GM10847 (cell line): Measurements from ENCODE around the gene CELF1.

Experiments used
- POLR2A ChIP-seq: IDR thresholded peaks from 2 replicates; pipeline ENCODE4 v1.6.1; 2011; ENCODE audit not compliant: insufficient read length; ENCODE audit errors: extremely low read depth

Gene CELF1

DNA sequence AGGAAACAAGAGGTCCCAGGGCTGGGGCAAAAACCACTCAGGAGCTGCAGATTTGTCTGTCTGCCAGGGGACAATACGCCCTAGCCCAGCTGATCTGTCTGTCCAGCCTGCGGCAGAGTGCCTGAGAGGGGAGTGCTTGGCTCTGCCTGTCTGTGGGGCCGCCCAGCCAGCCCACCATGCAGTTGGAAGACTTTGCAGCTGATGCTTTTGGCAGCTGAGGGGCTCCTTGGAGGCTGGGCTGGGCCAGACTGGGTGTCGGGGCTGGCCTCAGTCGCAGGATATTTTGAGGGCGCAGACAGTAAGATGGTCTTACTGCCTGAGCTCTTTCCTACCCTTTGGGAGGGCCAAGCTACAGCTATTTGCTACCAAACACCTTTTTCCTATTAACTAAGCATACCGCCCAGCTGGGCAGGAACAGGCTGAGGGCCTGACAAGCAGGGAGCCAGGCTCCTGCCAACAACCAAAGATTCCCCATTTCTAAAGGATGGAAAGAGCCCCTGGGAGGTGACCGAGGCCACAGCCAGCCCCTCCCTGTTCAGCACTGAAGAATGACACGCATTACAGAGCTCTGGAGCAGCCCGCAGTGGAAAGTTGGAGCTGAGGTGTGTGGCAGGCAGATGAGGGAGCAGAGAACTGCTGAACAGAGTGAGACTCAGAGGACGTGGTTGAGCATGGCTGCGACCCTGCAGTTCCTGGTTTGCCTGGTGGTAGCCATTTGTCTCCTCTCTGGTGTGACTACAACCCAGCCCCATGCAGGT, 33.3 kb upstream of the CELF1 start, which contains the start of gene FAM180B:
FAM180B (plus strand) TSS at position 581 of the 758 bp plus-strand sequence; CDS start at position 672, 91 bp downstream.
- no peak for TF ChIP-seq POLR2A

DNA sequence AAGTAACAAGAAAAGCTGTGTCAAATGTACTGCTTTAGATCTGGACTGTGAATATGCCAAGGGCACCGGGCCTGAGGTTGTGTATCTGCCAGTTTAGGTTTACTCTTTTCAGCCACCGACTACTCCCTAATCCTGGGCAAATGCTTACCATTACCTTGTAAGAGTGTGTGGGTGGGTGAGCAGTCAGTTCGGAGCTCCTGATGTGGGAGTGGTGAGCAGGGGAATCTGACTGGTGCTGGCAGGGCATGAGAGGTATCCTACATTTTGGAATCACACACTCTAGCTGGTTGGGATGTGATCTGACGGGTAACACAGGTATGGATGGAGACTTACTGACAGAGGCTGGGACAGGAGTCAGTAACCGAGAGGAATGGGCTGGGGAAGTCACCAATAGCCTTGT, 30.9 kb upstream of the CELF1 start:
- TF ChIP-seq POLR2A, result no peak

DNA sequence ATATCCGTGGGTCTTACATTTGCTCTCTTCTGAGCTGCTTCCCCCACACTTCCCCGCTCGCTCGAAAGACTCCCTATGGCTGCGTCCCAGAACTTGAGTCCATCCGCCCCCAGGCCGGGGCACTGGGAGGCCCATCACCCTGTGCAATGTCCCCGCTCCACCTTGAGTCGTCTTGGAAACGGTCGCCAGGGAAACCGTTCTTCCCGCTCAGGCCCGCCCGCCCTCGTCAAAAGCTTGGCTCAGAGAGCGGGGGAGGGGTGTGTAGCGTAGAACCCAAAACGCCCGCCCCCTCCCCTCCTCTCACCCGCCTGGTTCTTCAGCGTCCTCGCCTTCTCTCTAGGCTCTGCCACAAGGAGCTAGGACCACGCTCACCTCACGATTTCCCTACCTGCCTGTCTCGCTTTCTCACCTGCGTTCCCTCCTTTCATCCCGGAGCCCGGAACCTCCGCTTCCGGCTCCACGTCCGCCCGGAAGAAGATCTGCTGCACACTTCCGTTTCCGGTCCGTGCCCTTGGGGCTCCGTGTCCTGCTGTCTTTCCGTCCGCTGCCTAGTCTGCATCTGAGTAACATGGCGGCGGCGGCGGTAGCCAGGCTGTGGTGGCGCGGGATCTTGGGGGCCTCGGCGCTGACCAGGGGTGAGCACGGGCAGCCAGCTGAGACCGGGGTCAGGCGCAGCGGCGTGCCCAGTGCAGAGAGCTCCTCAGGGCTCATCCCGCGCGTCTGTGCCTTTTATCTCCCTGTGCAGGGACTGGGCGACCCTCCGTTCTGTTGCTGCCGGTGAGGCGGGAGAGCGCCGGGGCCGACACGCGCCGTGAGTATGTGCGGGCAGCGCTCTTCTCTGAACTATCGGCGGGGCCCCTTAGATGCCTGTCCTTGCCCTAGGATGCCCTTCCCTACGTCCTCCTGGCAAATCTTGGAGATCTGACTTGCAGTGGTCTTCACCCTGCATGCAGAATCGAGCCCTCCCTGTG, 25.9 kb upstream of the CELF1 start, which contains the start of the genes KBTBD4 and NDUFS3:
KBTBD4 (minus strand) TSS at position 447 of the 971 bp plus-strand sequence; CDS start at position 428, 19 bp downstream.
NDUFS3 (plus strand) TSS at position 551 of the 971 bp plus-strand sequence; CDS start at position 569, 18 bp downstream.
- peak; percentile 92 for TF ChIP-seq POLR2A

DNA sequence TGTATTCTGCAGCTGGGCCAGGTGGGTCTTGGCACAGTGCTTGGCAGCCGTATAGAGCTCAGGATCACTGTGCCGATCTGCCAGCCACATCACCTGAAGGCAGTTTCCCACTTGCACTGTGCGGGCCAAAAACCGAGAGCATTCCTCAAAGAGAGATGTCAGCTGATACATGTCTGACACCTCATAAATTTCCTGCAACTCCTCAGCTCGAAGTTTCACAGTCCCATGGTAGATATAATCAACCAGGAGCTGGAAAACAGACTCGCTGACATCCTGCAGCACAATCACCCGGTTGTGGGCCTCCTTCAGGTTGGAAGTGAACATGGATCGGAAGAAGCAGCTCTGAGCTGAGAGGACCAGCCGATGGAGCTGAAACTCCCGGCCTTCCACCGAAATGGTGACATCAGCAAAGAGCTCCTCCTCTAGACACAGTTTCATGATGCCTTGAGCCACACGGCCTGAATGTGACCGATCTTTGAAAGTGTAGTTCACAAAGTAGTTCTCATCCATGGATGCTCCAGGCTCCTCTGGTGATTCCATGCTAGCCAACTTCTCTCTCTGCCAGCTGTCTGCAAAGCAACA, 24.6 kb upstream of the CELF1 start:
- TF ChIP-seq POLR2A, result no peak

DNA sequence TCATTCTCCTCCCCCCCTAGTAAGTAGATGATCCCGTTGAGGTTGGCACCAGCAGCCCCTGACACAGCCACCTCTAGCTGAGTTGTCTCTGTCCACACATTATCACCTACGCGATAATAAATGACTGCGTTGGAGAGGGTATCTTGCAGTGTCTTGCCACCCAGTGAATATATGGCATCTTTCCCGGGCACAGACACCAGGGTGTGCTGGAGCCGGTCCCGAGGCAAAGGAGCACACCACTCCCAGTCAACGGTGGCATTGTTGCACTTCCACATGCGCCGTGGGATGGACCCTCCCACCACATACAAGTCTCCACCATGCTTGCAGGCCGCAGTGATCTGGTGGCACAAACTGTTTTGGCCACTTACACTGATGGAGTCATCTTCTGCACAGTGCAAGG, 20.4 kb upstream of the CELF1 start:
- no peak for TF ChIP-seq POLR2A

DNA sequence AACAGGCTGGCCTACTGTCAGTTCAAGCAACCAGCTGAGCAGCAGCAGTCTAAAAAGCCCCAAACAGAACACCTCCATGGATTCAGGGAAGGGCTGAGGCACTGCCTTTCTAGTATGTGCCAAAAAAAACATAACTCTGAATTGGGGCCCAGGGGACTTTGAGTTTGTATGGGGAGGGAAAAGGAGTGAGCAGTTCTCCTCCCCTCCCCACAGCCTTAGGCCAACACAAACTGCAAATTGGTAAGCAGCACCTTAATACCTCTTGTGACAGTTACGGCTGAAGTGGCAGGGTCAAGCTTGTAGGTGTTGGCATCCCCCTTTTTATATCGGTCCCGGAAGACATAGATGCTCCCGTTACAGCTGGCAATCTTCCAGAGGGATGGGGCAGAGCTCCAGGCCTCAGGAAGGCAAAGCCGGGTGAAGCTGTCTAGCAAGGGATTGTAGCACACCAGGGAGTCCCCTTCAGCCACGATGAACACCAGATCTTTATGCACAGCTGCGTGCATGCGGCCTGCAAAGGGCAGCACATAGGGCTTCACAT, 19.9 kb upstream of the CELF1 start:
- TF ChIP-seq POLR2A, result no peak

GRCh38 chr11:47571895-47572294, 19.0 kb upstream of the CELF1 start:
- TF ChIP-seq POLR2A, result no peak

DNA sequence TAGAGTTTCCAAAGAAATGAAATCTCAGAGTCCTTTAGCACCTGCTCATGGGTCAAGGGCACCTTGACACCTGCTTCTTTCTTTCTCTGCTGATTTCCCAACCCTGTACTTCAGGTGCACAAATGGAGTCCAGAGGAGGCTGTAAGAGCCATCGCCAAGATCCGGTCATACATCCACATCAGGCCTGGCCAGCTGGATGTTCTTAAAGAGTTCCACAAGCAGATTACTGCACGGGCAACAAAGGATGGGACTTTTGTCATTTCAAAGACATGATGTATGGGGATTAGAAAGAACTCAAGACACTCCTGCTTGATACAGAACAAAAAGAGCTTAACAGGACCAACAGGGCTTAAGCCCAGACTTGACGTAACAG, 18.4 kb upstream of the CELF1 start:
- no peak for TF ChIP-seq POLR2A

GRCh38 chr11:47570651-47571356, 17.9 kb upstream of the CELF1 start:
- TF ChIP-seq POLR2A, result no peak

DNA sequence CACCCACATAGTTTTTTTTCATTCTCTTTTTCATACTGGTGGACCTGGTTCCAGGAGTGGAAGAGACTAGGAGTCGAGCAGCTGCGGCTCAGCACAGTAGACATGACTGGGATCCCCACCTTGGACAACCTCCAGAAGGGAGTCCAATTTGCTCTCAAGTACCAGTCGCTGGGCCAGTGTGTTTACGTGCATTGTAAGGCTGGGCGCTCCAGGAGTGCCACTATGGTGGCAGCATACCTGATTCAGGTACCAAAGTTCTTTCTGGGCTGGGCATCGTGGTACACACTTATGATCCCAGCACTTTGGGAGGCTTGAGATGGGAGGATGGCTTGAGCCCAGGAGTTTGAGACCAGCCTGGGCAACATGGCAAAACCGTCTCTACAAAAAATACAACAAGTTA, 16.7 kb upstream of the CELF1 start:
- TF ChIP-seq POLR2A, result no peak

- no peak for TF ChIP-seq POLR2A
Observed at GRCh38 chr11:47566149-47566698, 13.3 kb upstream of the CELF1 start.

DNA sequence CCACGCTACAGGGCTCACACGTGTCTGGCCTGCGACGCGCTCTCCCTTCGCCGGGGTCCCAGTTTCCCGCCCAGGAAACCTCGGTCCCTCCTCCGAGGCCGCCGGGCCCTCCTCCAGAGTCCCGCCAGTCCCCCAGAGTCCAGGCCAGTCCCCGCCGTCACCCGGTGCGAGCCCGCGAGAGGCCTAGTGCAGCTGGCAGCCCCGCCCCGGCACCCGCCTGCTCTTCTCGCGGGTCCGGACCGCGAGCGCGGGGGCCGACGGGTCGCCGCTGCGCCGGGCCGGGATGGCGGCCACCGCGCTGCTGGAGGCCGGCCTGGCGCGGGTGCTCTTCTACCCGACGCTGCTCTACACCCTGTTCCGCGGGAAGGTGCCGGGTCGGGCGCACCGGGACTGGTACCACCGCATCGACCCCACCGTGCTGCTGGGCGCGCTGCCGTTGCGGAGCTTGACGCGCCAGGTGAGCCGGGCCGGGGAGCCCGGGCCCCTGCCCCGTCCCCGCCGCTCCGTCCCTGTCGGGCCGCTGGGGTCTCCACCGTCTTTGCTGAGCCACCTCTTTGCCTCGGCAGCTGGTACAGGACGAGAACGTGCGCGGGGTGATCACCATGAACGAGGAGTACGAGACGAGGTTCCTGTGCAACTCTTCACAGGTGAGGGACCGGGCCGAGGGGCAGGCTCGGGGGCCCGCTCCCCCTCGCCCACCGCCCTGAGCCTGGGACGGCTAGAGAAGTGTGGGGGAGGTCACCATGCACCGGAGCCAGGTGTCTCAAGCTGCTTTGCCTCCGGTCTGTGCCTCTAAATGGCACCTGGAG, 12.6 kb upstream of the CELF1 start, which contains the start of gene PTPMT1:
PTPMT1 (plus strand) TSS at position 260 of the 809 bp plus-strand sequence; CDS start at position 284, 24 bp downstream.
- TF ChIP-seq POLR2A, result peak; percentile 88

GRCh38 chr11:47564933-47565339, 12.0 kb upstream of the CELF1 start:
- no peak for TF ChIP-seq POLR2A
